HG02981 (cell line): Measurements from ENCODE around the gene ZCCHC7.
A peak's percentile ranks its signal among the peaks of the same experiment; 100 is the strongest.

Experiments used
- ATAC-seq: cut with Tn5 transposase; IDR thresholded peaks from one replicate; pipeline ENCODE4 v1.9.1; 2021; ENCODE audit warnings: mild to moderate bottlenecking, moderate library complexity; ENCODE audit not compliant: unreplicated experiment

Gene ZCCHC7

GRCh38 chr9:37364751-37365360 is 244.5 kb downstream of the ZCCHC7 start:
- peak; percentile 35 for ATAC-seq

GRCh38 chr9:37369671-37370070 is 249.3 kb downstream of the ZCCHC7 start:
- peak; percentile 34 for ATAC-seq

GRCh38 chr9:37370282-37370681 is 249.9 kb downstream of the ZCCHC7 start:
- ATAC-seq = no peak

GRCh38 chr9:37370968-37371563 is 250.7 kb downstream of the ZCCHC7 start:
- ATAC-seq = peak; percentile 50

GRCh38 chr9:37371565-37372464 is 251.4 kb downstream of the ZCCHC7 start:
- peak; percentile 21 for ATAC-seq

- ATAC-seq = no peak
Observed at GRCh38 chr9:37372839-37373238, 252.5 kb downstream of the ZCCHC7 start.

- ATAC-seq = no peak
Observed at GRCh38 chr9:37373621-37374020, 253.2 kb downstream of the ZCCHC7 start.

- peak; percentile 30 for ATAC-seq
Observed at GRCh38 chr9:37374892-37375291, 254.5 kb downstream of the ZCCHC7 start.

- peak; percentile 31 for ATAC-seq
Observed at GRCh38 chr9:37377688-37378612, 257.6 kb downstream of the ZCCHC7 start.

- ATAC-seq = no peak
Observed at GRCh38 chr9:37378613-37379004, 258.2 kb downstream of the ZCCHC7 start.

- ATAC-seq = no peak
Observed at GRCh38 chr9:37379835-37380234, 259.5 kb downstream of the ZCCHC7 start.

- ATAC-seq = no peak
Observed at GRCh38 chr9:37380570-37380969, 260.2 kb downstream of the ZCCHC7 start.

GRCh38 chr9:37381094-37381741 is 260.8 kb downstream of the ZCCHC7 start:
- no peak for ATAC-seq

- no peak for ATAC-seq
Observed at GRCh38 chr9:37382161-37382981, 262.0 kb downstream of the ZCCHC7 start.

GRCh38 chr9:37382982-37383357 is 262.6 kb downstream of the ZCCHC7 start:
- no peak for ATAC-seq

- no peak for ATAC-seq
Observed at GRCh38 chr9:37383393-37383792, 263.0 kb downstream of the ZCCHC7 start.

- no peak for ATAC-seq
Observed at GRCh38 chr9:37383876-37384746, 263.7 kb downstream of the ZCCHC7 start.

GRCh38 chr9:37385286-37385685 is 264.9 kb downstream of the ZCCHC7 start:
- no peak for ATAC-seq

GRCh38 chr9:37386988-37387387 is 266.6 kb downstream of the ZCCHC7 start:
- ATAC-seq = no peak
